Measurements from ENCODE around the gene TP53RK.

DNA sequence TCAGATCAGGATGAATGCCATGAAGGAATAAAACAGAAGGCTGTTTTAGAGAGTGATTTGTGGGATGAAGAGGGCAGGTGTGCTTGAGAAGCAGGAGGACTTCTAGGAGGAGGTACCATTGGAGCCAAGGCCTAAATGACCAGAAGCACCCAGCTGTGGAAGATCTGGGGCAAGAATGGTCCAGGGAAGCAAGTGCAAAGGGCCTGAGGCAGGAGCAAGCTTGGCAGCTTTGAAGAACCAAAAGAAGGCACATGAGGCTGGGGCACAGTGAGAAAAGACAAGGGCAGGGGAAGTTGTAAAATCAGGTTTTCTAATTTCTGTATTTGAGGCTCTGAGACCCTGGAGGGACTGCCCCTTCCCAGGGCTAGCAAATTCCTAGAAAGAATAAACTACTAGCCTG lies 47.8 kb downstream of the TP53RK start:
- TF ChIP-seq, protein P1, sequence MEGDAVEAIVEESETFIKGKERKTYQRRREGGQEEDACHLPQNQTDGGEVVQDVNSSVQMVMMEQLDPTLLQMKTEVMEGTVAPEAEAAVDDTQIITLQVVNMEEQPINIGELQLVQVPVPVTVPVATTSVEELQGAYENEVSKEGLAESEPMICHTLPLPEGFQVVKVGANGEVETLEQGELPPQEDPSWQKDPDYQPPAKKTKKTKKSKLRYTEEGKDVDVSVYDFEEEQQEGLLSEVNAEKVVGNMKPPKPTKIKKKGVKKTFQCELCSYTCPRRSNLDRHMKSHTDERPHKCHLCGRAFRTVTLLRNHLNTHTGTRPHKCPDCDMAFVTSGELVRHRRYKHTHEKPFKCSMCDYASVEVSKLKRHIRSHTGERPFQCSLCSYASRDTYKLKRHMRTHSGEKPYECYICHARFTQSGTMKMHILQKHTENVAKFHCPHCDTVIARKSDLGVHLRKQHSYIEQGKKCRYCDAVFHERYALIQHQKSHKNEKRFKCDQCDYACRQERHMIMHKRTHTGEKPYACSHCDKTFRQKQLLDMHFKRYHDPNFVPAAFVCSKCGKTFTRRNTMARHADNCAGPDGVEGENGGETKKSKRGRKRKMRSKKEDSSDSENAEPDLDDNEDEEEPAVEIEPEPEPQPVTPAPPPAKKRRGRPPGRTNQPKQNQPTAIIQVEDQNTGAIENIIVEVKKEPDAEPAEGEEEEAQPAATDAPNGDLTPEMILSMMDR (IDR thresholded peaks at IDR 0.05) = no peak
- TF ChIP-seq EP300 (IDR thresholded peaks at IDR 0.05; ENCODE audit: low read depth) = no peak

Data from transverse colon (tissue), 3 donors.